NB4 (cell line): ENCODE results near the gene RAF1.

Source experiments
- DNase-seq: peaks from one replicate; pipeline ENCODE4 v3.0.0; 2010; ENCODE audit warnings: low read depth
- H3K4me3 ChIP-seq: one replicate; pipeline ENCODE4 v1.5.1; 2011; ENCODE audit warnings: mild to moderate bottlenecking, low read depth, low read length, moderate library complexity
- MAX ChIP-seq: IDR thresholded peaks from 2 replicates; pipeline ENCODE4 v1.6.1; 2011; ENCODE audit warnings: low read depth, low read length
- MYC ChIP-seq: IDR thresholded peaks from 2 replicates; pipeline ENCODE4 v1.6.1; 2011; ENCODE audit warnings: low read depth, low read length
- POLR2A ChIP-seq: IDR thresholded peaks from 2 replicates; pipeline ENCODE4 v1.6.1; 2011; ENCODE audit warnings: mild to moderate bottlenecking; ENCODE audit not compliant: insufficient read length; ENCODE audit errors: extremely low read depth
- TF ChIP-seq, protein P1 (sequence below): IDR thresholded peaks from one replicate; pipeline ENCODE4 v1.5.1; 2012; ENCODE audit warnings: low read depth, low read length

Gene RAF1

GRCh38 chr3:12695916-12696315 lies 32.0 kb upstream of the RAF1 start:
- no peak for DNase-seq
- TF ChIP-seq MYC, result no peak
- TF ChIP-seq POLR2A, result no peak
- TF ChIP-seq MAX, result no peak
- no peak overlapping the region for H3K4me3 ChIP-seq

DNA sequence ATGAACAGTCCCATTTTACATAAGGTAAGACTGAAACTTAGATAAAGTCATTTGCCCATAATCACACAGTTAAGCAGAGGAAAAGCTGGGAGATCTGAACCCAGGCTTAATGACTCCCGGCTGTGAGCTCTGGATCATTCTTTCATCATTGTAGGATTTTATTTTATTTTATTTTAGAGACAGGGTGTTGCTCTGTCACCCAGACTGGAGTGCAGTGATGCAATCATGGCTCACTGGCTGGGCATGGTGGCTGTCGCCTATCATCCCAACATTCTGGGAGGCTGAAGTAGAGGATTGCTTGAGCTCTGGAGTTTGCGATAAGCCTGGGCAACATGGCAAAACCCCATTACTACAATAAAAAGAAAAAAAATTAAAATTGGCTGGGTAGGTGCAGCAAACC lies 31.2 kb upstream of the RAF1 start:
- TF ChIP-seq MYC (no peak), POLR2A (no peak), MAX (no peak)
- TF ChIP-seq, protein P1, sequence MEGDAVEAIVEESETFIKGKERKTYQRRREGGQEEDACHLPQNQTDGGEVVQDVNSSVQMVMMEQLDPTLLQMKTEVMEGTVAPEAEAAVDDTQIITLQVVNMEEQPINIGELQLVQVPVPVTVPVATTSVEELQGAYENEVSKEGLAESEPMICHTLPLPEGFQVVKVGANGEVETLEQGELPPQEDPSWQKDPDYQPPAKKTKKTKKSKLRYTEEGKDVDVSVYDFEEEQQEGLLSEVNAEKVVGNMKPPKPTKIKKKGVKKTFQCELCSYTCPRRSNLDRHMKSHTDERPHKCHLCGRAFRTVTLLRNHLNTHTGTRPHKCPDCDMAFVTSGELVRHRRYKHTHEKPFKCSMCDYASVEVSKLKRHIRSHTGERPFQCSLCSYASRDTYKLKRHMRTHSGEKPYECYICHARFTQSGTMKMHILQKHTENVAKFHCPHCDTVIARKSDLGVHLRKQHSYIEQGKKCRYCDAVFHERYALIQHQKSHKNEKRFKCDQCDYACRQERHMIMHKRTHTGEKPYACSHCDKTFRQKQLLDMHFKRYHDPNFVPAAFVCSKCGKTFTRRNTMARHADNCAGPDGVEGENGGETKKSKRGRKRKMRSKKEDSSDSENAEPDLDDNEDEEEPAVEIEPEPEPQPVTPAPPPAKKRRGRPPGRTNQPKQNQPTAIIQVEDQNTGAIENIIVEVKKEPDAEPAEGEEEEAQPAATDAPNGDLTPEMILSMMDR, result no peak
- H3K4me3 ChIP-seq, result no peak overlapping the region
- DNase-seq, result no peak

- DNase-seq, result no peak
- TF ChIP-seq MYC (no peak), MAX (no peak), POLR2A (no peak)
- TF ChIP-seq, protein P1, result no peak
These were observed 28.5 kb upstream of the RAF1 start for GRCh38 chr3:12692444-12692843.

DNA sequence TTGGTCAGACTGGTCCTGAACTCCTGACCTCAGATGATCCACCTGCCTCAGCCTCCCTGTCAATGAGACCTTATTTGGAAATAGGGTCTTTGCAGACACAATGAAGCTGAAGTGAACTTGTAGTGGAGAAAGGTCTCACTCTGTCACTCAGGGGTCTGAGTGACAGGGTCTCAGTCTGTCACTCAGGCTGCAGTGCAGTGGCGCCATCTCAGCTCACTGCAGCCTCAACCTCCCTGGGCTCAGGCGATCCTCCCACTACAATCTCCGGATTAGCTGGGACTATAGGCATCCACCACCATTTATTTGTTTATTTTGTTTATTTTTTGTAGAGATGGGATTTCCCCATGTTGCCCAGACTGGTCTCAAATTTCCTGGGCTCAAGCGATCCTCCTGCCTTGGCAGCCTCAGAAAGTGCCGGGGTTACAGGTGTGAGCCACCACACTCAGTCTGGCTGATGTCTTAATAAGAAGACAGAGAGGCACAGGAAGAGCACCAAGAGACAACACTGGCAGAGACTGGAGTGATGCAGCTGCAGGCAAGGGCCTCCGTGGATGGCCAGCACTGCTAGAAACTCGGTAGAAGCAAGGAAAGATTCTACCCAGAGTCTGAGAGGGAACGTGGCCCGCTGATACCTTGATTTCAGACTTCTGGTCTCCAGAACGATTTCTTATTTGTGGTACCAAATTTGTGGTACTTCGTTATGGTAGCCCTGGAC lies 26.2 kb upstream of the RAF1 start:
- TF ChIP-seq MAX, result no peak
- no peak for TF ChIP-seq MYC
- TF ChIP-seq, protein P1, result no peak
- TF ChIP-seq POLR2A, result no peak
- H3K4me3 ChIP-seq, result no peak overlapping the region
- no peak for DNase-seq

More at GRCh38 chr3:12692444-12692843, 28.5 kb upstream of the RAF1 start:
- H3K4me3 ChIP-seq, result no peak overlapping the region

- H3K4me3 ChIP-seq, result no peak overlapping the region
- DNase-seq, result no peak
- no peak for TF ChIP-seq MAX
- TF ChIP-seq, protein P1, result no peak
- TF ChIP-seq MYC, result no peak
- TF ChIP-seq POLR2A, result no peak
These were observed 24.0 kb upstream of the RAF1 start for GRCh38 chr3:12687948-12688347.

GRCh38 chr3:12686096-12686495 lies 22.2 kb upstream of the RAF1 start:
- TF ChIP-seq POLR2A (no peak), MYC (no peak), MAX (no peak)
- TF ChIP-seq, protein P1, result no peak
- no peak overlapping the region for H3K4me3 ChIP-seq
- no peak for DNase-seq
